Endothelial cell of umbilical vein (primary cell): ENCODE results near the gene IQCN. TPM values are rescaled to one million over a fixed set of nuclear protein-coding genes. Genes with fewer than 3 reads are reported as not detected.

Experiments
- BruUV-seq: library from RNA; stranded (reverse); fragments of 400-500 nt; replicated peaks from 2 replicates; lab custom pipeline; 2021; lab: Mats Ljungman, UMichigan
- CTCF ChIA-PET: fragments of 300-600, 350-600 bp; sonication (Branson Sonifier 250); formaldehyde crosslinking; loops from one replicate; lab custom pipeline; 2021; ENCODE audit warnings: antibody characterized with exemption, inconsistent platforms; lab: Charles Lee
- POLR2A ChIA-PET: fragments of 300-600, 350-600 bp; sonication (Branson Sonifier 250); formaldehyde crosslinking; loops from one replicate; lab custom pipeline; 2021; ENCODE audit warnings: antibody characterized with exemption, inconsistent platforms; lab: Charles Lee
- DNase-seq: peaks from one replicate; pipeline ENCODE4 v3.0.0-alpha.2; 2011; ENCODE audit warnings: low read depth, low spot score
- FAIRE-seq: peaks from 2 replicates; lab custom pipeline; 2011; peaks lifted over from hg19 to GRCh38; lab: Jason Lieb, UNC
- H2AFZ ChIP-seq: 2 replicates; pipeline ENCODE4 v1.6.0; 2012; ENCODE audit warnings: low read depth, low read length, control low read depth, inconsistent platforms
- H3K27ac ChIP-seq: 2 replicates; pipeline ENCODE4 v1.5.1; 2011; ENCODE audit warnings: low read depth, mild to moderate bottlenecking, control low read depth, low read length, moderate library complexity; ENCODE audit not compliant: insufficient read depth
- H3K27me3 ChIP-seq, 2 experiments: 2 replicates each; pipeline versions ENCODE4 v1.6.0 to v1.6.1; 2011; ENCODE audit warnings: low read length in 2 of 2, mixed read lengths in 1 of 2; ENCODE audit not compliant: control insufficient read depth in 2 of 2, insufficient read depth in 2 of 2
- H3K36me3 ChIP-seq, 2 experiments: 2 replicates in 1 of 2; 3 replicates in 1 of 2; pipeline ENCODE4 v1.5.1; 2011; ENCODE audit warnings: low read length in 2 of 2, mild to moderate bottlenecking in 1 of 2, moderate library complexity in 1 of 2; ENCODE audit not compliant: control insufficient read depth in 2 of 2, insufficient read depth in 2 of 2; ENCODE audit errors: extremely low read depth in 1 of 2
- H3K4me1 ChIP-seq: 3 replicates; pipeline ENCODE4 v1.5.1; 2011; ENCODE audit warnings: mild to moderate bottlenecking, low read length; ENCODE audit not compliant: control insufficient read depth, insufficient read depth; ENCODE audit errors: extremely low read depth
- H3K4me2 ChIP-seq: 2 replicates; pipeline ENCODE4 v1.6.1; 2011; ENCODE audit warnings: low read length, control low read depth, mixed read lengths; ENCODE audit not compliant: insufficient read depth
- H3K4me3 ChIP-seq, 3 experiments: fragments of 200-600 bp in 1 of 3; sonication (generic), shearing (Covaris generic) in 1 of 3; replicated peaks in 1 of 3; 2 replicates each; pipeline ENCODE4 v1.5.1; 2011 to 2016; ENCODE audit warnings: control low read depth in 3 of 3, low read length in 3 of 3, mild to moderate bottlenecking in 2 of 3, inconsistent platforms in 1 of 3, low read depth in 1 of 3, moderate library complexity in 1 of 3; ENCODE audit not compliant: insufficient read depth in 1 of 3
- H3K79me2 ChIP-seq: 2 replicates; pipeline ENCODE4 v1.6.0; 2012; ENCODE audit warnings: low read length, inconsistent platforms; ENCODE audit not compliant: control insufficient read depth, insufficient read depth
- H3K9ac ChIP-seq: replicated peaks from 2 replicates; pipeline ENCODE3; 2011; ENCODE audit warnings: low read length, control low read depth; ENCODE audit not compliant: insufficient read depth; ENCODE audit errors: extremely low read depth
- H3K9me1 ChIP-seq: replicated peaks from 3 replicates; pipeline ENCODE4 v1.6.0; 2011; ENCODE audit warnings: mild to moderate bottlenecking, low read length; ENCODE audit not compliant: control insufficient read depth, insufficient read depth; ENCODE audit errors: extremely low read depth
- H3K9me3 ChIP-seq: replicated peaks from 2 replicates; pipeline ENCODE4 v1.5.1; 2012; ENCODE audit warnings: low read length, inconsistent platforms; ENCODE audit not compliant: control insufficient read depth, insufficient read depth
- H4K20me1 ChIP-seq: replicated peaks from 2 replicates; pipeline ENCODE3; 2011; ENCODE audit warnings: mild to moderate bottlenecking, low read length; ENCODE audit not compliant: control insufficient read depth, insufficient read depth; ENCODE audit errors: extremely low read depth
- CTCF ChIP-seq, 2 donors: IDR thresholded peaks; 1 replicate in 1 of 2; 2 replicates in 1 of 2; pipeline ENCODE4 v1.5.1; 2011; ENCODE audit warnings: low read length in 2 of 2, mild to moderate bottlenecking in 2 of 2, moderate library complexity in 2 of 2, control low read depth in 1 of 2, inconsistent platforms in 1 of 2, low read depth in 1 of 2; ENCODE audit not compliant: insufficient read depth in 1 of 2; ENCODE audit errors: extremely low read depth in 1 of 2
- EZH2 ChIP-seq: IDR thresholded peaks from 2 replicates; pipeline ENCODE4 v1.6.1; 2012; ENCODE audit warnings: borderline replicate concordance, low read depth, mild to moderate bottlenecking, moderate library complexity, low read length, inconsistent platforms; ENCODE audit not compliant: severe bottlenecking
- FOS ChIP-seq: IDR thresholded peaks from 2 replicates; pipeline ENCODE4 v1.6.1; 2011; ENCODE audit warnings: mild to moderate bottlenecking, low read length, moderate library complexity, borderline replicate concordance; ENCODE audit not compliant: insufficient read depth
- GATA2 ChIP-seq: IDR thresholded peaks from 2 replicates; pipeline ENCODE4 v1.7.0; 2011; ENCODE audit warnings: low read depth, mild to moderate bottlenecking, moderate library complexity, mixed read lengths, low read length; ENCODE audit not compliant: insufficient read length, insufficient read depth
- JUN ChIP-seq: IDR thresholded peaks from 2 replicates; pipeline ENCODE4 v1.6.1; 2011; ENCODE audit warnings: borderline replicate concordance, low read depth; ENCODE audit not compliant: insufficient read length, insufficient read depth
- MAX ChIP-seq: IDR thresholded peaks from 2 replicates; pipeline ENCODE4 v1.6.1; 2011; ENCODE audit not compliant: insufficient read depth, insufficient read length
- MYC ChIP-seq: IDR thresholded peaks from one replicate; pipeline ENCODE4 v1.6.1; 2011; ENCODE audit warnings: mild to moderate bottlenecking, low read depth, low read length
- POLR2A ChIP-seq: IDR thresholded peaks from 2 replicates; pipeline ENCODE4 v1.6.1; 2012; ENCODE audit warnings: low read depth, mild to moderate bottlenecking, control low read depth, low read length
- POLR2AphosphoS5 ChIP-seq: IDR thresholded peaks from 2 replicates; pipeline ENCODE4 v1.6.1; 2012; ENCODE audit warnings: low read depth, mild to moderate bottlenecking, control low read depth, low read length, moderate library complexity; ENCODE audit not compliant: insufficient read depth
- dilution Hi-C: fragments of 300-500 bp; cut with MboI; formaldehyde crosslinking; loops from one replicate; pipeline ENCODE4 v1.15.0; 2019; ENCODE audit warnings: low sequenced_read_pairs; ENCODE audit not compliant: extremely low pct_ligation_motif_present
- intact Hi-C: fragments of 100-400 bp; cut with micrococcal nuclease; formaldehyde crosslinking; loops from one replicate; pipeline ENCODE4 v1.10.0; 2022
- polyA plus RNA-seq, 4 experiments: library from polyadenylated mRNA; depleted of rRNA in 3 of 4; stranded (reverse) in 3 of 4; unstranded in 1 of 4; fragments of >200 nt; gene quantifications; 2 replicates each; pipeline versions ENCODE4 v1.2.1 to v1.2.3, GENCODE V29; 2011 to 2012; ENCODE audit warnings: missing spikeins in 1 of 4
- total RNA-seq: library from RNA; stranded (reverse); gene quantifications from 2 replicates; pipeline ENCODE4 v1.2.3, GENCODE V29; 2021

The IQCN gene
- total and polyA plus RNA-seq, 2 donors (not counting 3 experiments of a cell fraction or from before 2014, with no cell fraction given): 1.5 to 3.0 TPM

GRCh38 chr19:18262917-18263316 lies 11.3 kb downstream of the IQCN start:
- intact Hi-C loops (no loop called here), dilution Hi-C loops (no loop called here)
- Histone ChIP-seq H3K36me3 (peaks cover 0 to 12% of the 10 kb centered on the region in 2 experiments), H3K9ac (no peak overlapping the region), H3K9me3 (no peaks in the 10 kb centered on the region), H3K4me2 (no peak overlapping the region), H3K27me3 (no peaks in the 10 kb centered on the region), H3K9me1 (no peaks in the 10 kb centered on the region), H3K79me2 (no peaks in the 10 kb centered on the region), H3K4me3 (no peak overlapping the region), H3K27ac (no peak overlapping the region), H4K20me1 (no peaks in the 10 kb centered on the region), H3K4me1 (no peaks in the 10 kb centered on the region), H2AFZ (no peak overlapping the region)
- BruUV-seq: no TSS peak
- TF ChIP-seq MAX (no peak), GATA2 (no peak), EZH2 (no peak), MYC (no peak), FOS (no peak), POLR2AphosphoS5 (no peak), JUN (no peak), POLR2A (no peak), CTCF (IDR thresholded peaks at IDR 0.05; ENCODE audit: extremely low read depth in 1 of 2, insufficient read depth in 1 of 2, low read depth in 1 of 2, low read length in 2 of 2) (no peak)
- POLR2A ChIA-PET: interaction anchor here (0.5 kb wide), 1 partner anchor 10 kb away, joined by 4 read pairs; no protein-coding TSS in a partner anchor
- FAIRE-seq (no peak), DNase-seq (no peak)
- CTCF ChIA-PET: interaction anchor here (1.0 to 2.1 kb wide), 6 partner anchors 10 to 150 kb away, joined by 3 to 7 read pairs (median 4); no protein-coding TSS in a partner anchor
